ENCODE data around the gene UTS2R. TPM values are rescaled to one million over a fixed set of nuclear protein-coding genes. Genes with fewer than 3 reads are reported as not detected.
A peak's percentile ranks its signal among the peaks of the same experiment; 100 is the strongest.
"Not testable (repeated sequence)": the region's sequence is repeated elsewhere in the genome, so short reads cannot be mapped to it uniquely, and the experiment has no call there.

The UTS2R gene
- total and polyA plus RNA-seq, 11 donors, result 0.11 to 21.9 (median 1.2) TPM

DNA sequence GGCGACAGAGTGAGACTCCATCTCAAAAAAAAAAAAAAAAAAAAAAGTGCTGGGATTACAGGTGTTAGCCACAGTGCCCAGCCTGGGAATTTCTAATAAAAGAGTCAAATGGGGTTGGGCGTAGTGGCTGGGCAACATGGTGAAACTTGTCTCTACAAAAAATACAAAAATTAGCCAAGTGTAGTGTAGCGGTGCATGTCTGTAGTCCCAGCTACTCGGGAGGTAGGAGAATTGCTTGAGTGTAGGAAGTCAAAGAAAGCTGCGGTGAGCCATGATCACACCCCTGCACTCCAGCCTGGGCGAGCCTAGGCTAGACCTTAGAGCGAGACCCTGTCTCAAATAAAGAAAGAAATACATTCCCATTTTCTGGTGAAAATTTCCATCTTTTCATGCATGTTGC lies 2.4 kb upstream of the UTS2R start:
- no peak overlapping the region for H3K4me3 ChIP-seq
- H3K4me1 ChIP-seq, result peaks cover 0 to 29% (median 19%) of the 10 kb centered on the region in 12 donors
- intact Hi-C loops (cut with DNase I), result no loop called here
- DNase-seq (no peak), ATAC-seq (no peak)
- TF ChIP-seq POLR2A (IDR thresholded peaks at IDR 0.05) (no peak), CTCF (IDR thresholded peaks at IDR 0.05) (no peak)
- peaks cover 16 to 66% (median 28%) of the 10 kb centered on the region in 9 donors for H3K27me3 ChIP-seq
- WGBS, 4 donors, result 91 to 94% (median 93%) methylated on average over 6 to 7 of the region's 7 CpGs
- H3K27ac ChIP-seq, result no peak overlapping the region
- H3K36me3 ChIP-seq, result no peaks in the 10 kb centered on the region
- H3K9me3 ChIP-seq, result no peaks in the 10 kb centered on the region

DNA sequence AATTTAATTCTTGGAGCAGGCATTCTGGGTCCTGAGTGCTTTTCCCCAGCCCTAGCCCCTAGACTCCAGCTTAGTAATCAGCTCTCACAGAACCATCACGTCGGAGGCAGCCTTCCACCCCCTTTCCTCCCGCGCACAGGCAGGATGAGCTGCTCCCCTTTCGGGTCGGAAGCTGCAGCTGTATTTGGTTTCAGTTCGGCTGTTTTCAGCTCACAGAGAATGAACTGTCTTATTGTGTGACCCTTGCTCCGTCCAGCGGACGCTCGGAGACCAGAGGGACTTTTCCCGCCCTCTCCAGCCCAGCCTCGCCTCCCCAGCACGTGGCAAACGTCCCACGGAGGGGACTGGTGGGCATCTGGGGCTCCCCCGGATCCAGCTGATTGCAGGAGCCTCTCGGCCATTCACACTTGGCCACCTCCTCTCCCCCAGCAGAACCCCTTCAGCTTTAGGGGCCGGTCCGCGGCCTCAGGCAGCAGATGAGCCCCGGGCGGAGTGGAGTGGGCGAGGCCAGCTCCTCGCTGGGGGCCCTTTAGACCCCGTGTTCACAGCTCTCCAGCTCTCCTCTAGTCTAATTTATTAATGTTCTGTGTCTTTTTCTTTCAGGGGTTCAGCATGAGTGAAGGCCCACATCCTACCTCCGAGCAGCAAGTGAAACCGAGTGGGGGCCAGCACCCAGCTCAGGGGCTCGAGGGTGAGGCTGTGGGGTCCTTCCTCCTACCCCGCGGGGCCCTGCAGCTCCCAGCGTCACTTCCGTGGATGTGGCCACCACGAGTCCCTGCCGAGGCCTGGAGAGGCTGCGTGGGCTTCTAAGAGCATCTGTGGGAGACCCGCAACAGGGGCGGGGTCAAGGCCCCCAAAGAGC lies 863 bp upstream of the UTS2R start:
- DNase-seq, result no peak
- intact Hi-C loops (cut with DNase I), result loop anchor here in 1 of 10 donors (5.0 kb wide), 1 partner anchor 42 kb away; no protein-coding TSS in a partner anchor
- peak in 2 of 4 donors; percentile 8 to 27 for ATAC-seq

GRCh38 chr17:82372249-82373071 lies 895 bp downstream of the UTS2R start:
- Histone ChIP-seq H3K36me3 (no peaks in the 10 kb centered on the region), H3K4me3 (peak overlapping the region in 10 of 12 donors; percentile 22 to 53 (median 42)), H3K27me3 (peaks cover 24 to 92% (median 49%) of the 10 kb centered on the region in 9 donors), H3K9me3 (no peaks in the 10 kb centered on the region), H3K4me1 (peaks cover 0 to 29% (median 19%) of the 10 kb centered on the region in 12 donors), H3K27ac (peak overlapping the region in 1 of 12 donors; percentile 21)
- ATAC-seq (peak in 3 of 4 donors; percentile 31 to 52 (median 34)), DNase-seq (peak in 2 of 5 donors; percentile 12 to 52)
- intact Hi-C loops (cut with DNase I), result loop anchor here in 1 of 10 donors (5.0 kb wide), 1 partner anchor 40 kb away; no protein-coding TSS in a partner anchor
- TF ChIP-seq POLR2A (IDR thresholded peaks at IDR 0.05) (no peak), CTCF (IDR thresholded peaks at IDR 0.05) (no peak)
- WGBS, 4 donors, result 18 to 26% (median 19%) methylated on average over 27 to 41 of the region's 41 CpGs

More for the DNA sequence above, 863 bp upstream of the UTS2R start:
- no peaks in the 10 kb centered on the region for H3K9me3 ChIP-seq
- WGBS, 4 donors, result 34 to 53% (median 36%) methylated on average over 37 to 38 of the region's 38 CpGs
- no peaks in the 10 kb centered on the region for H3K36me3 ChIP-seq
- H3K4me1 ChIP-seq, result peaks cover 0 to 29% (median 19%) of the 10 kb centered on the region in 12 donors
- H3K4me3 ChIP-seq, result peak overlapping the region in 9 of 12 donors; percentile 12 to 51 (median 41)
- TF ChIP-seq POLR2A (IDR thresholded peaks at IDR 0.05), result no peak
- no peak for TF ChIP-seq CTCF (IDR thresholded peaks at IDR 0.05)
- no peak overlapping the region for H3K27ac ChIP-seq
- H3K27me3 ChIP-seq, result peaks cover 24 to 81% (median 42%) of the 10 kb centered on the region in 9 donors

GRCh38 chr17:82373072-82373452 lies 1.5 kb downstream of the UTS2R start:
- Histone ChIP-seq H3K4me1 (peaks cover 0 to 29% (median 19%) of the 10 kb centered on the region in 12 donors), H3K27me3 (peaks cover 24 to 93% (median 49%) of the 10 kb centered on the region in 9 donors)
- 82 to 93% (median 90%) methylated on average over 10 of the region's 10 CpGs for WGBS, 4 donors
- not testable (repeated sequence) for H3K9me3 ChIP-seq, H3K4me3 ChIP-seq, H3K27ac ChIP-seq, DNase-seq, H3K36me3 ChIP-seq, ATAC-seq
- intact Hi-C loops (cut with DNase I), result loop anchor here in 1 of 10 donors (5.0 kb wide), 1 partner anchor 39 kb away; no protein-coding TSS in a partner anchor

Measured in heart left ventricle (tissue), 16 donors.